Breast epithelium (tissue), 3 donors: ENCODE measurements around the gene PIEZO1.

Experiments used
- POLR2A ChIP-seq: fragments of 450-650 bp; IDR thresholded peaks from one replicate; pipeline ENCODE4 v1.6.1; 2016; ENCODE audit warnings: antibody characterized with exemption, mild to moderate bottlenecking, moderate library complexity
- POLR2AphosphoS5 ChIP-seq, 3 donors: sonication (generic); formaldehyde crosslinking; IDR thresholded peaks; one replicate each; pipeline ENCODE4 v1.6.1; 2017; ENCODE audit warnings: antibody characterized with exemption in 3 of 3

DNA sequence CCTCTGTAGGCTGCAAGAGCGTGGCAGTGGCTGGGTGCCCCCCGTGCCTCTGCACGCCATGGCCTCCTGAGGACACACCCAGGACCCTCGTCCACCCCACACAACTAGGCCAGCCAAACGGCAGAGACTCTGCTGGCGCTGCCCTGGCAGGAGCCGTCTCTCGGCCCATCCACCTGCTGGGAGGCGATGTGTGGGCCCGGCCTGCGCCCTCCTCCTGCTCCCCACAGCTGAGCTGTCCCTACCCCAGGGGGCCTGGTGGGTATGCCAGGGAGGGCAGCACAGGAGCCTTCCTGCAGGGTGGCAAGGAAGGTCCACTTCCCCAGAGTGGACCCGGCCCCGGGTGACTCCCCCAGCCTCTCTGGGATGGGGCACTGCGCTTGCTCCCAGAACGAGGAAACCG lies 85.8 kb downstream of the PIEZO1 start:
- TF ChIP-seq POLR2A, result no peak
- no peak for TF ChIP-seq POLR2AphosphoS5 (IDR thresholded peaks at IDR 0.05)
